Measurements from ENCODE around the gene COL1A2.

Gene COL1A2

DNA sequence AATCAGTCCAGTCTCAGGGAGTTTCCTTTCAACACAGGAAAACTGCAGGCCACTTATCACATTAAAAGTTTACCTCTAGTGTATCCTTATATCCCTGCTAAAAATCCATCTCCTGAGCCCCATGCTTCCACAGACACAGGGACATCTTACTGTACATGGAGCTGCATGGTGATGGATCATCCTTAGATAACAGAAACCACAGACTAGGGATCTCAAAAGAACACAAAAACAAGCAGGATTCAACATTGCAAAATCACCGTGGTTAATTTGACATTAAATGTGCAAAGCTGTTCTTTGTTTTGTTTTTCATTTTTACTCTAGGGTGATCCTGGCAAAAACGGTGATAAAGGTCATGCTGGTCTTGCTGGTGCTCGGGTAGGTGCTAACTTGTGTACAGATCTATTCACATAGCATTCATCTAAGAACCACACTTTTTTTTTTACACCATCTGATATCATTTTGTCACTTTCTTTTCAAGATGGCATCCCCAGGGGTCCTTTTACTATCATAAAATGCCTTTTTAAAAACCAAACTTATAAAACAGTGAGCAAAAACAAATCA is 18.1 kb downstream of the COL1A2 start:
- no peak for DNase-seq

DNA sequence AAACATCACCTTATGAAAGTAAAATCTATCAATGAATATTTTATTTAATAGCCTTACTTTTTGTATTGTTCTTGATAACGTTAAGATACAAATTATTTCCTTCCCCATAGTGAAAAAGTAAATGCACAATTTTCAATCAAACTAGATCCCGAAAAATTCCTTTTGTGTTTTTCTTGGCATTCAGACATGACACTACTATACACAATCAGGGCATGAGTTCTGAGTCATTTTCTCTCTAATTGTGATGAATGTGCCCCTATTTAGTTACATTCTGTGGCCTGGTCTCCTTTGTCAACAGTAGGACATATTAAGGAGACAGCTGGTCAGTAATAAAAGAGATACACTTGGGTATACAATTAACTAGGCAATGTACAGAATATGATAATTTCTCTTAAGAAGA is 19.8 kb downstream of the COL1A2 start:
- DNase-seq, result no peak

GRCh38 chr7:94414980-94415379 is 20.3 kb downstream of the COL1A2 start:
- DNase-seq, result no peak

DNA sequence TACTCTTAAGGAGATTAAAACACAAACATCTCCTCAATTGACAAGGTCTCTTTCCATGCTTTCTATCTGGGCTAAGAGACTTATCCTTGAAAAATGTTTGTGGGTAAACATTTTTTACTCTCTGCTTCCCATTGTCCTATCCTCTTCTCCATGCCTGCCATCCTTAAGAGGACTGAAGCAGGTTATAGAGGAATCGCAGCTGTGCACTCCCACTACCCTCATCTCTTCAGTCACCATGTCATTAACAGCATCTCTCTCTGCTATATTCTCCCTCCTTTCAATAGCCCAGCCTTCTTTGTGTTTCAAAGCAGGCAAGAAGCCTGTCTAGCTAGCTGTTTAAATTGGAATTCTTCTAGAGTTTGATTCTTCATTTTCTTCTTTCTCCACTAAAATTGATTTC is 22.6 kb downstream of the COL1A2 start:
- DNase-seq, result no peak

GRCh38 chr7:94417901-94418300 is 23.2 kb downstream of the COL1A2 start:
- no peak for DNase-seq

- no peak for DNase-seq
These were observed 24.2 kb downstream of the COL1A2 start for GRCh38 chr7:94418851-94419250.

DNA sequence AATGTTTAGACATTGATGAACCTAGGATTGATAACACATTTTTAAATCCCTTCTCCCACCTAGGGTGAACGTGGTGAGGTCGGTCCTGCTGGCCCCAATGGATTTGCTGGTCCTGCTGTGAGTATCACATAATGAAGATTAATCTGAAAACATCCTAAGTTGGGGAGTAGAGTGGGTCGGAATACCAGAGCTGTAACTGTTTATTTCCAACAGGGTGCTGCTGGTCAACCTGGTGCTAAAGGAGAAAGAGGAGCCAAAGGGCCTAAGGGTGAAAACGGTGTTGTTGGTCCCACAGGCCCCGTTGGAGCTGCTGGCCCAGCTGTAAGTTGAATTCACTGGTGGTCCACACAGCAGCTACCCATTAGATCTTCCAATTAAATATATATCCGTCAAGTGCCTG is 25.6 kb downstream of the COL1A2 start:
- DNase-seq, result no peak

GRCh38 chr7:94421681-94422080 is 27.0 kb downstream of the COL1A2 start:
- DNase-seq, result no peak

DNA sequence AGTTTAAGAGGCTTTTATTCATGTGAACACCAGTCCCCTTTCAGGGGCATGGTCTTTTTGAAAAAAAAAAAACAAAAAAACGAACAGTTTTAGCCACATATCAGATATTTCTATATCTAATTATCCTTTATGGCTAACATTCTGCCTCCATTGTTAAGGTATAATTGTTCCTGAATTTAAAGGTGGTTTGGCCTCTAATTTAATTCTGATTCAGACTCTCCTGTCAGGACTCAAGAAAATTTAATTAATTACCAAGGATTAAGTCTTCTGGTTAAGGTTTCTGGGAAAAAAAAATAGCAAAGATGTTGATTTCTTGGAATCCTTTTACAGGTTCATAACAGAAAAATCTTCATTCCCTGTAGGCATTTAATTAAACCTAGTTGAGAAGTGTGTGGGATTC is 27.4 kb downstream of the COL1A2 start:
- no peak for DNase-seq

DNA sequence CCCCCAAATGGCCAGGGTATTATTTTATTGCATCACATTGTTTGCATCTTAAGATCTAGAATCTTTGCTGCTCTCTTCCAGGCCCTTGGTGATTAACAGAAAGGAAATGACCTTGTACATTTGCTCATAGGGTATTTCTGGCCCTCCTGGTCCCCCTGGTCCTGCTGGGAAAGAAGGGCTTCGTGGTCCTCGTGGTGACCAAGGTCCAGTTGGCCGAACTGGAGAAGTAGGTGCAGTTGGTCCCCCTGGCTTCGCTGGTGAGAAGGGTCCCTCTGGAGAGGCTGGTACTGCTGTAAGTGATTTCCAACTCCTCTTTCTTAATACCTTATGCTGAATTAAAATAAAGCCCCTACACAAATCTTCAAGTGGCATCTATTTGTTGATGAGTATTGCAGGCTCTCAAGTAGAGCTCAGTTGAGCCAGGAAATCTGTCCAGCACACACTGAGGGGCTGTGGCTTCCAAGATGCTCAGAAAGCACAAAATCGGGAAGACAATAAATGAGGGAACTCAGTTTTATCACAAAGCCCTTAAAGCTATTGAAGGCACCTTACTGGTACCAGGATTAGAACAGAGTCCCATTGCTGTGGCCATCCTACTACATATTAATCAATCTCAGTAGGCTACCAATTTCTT is 28.2 kb downstream of the COL1A2 start:
- no peak for DNase-seq

DNA sequence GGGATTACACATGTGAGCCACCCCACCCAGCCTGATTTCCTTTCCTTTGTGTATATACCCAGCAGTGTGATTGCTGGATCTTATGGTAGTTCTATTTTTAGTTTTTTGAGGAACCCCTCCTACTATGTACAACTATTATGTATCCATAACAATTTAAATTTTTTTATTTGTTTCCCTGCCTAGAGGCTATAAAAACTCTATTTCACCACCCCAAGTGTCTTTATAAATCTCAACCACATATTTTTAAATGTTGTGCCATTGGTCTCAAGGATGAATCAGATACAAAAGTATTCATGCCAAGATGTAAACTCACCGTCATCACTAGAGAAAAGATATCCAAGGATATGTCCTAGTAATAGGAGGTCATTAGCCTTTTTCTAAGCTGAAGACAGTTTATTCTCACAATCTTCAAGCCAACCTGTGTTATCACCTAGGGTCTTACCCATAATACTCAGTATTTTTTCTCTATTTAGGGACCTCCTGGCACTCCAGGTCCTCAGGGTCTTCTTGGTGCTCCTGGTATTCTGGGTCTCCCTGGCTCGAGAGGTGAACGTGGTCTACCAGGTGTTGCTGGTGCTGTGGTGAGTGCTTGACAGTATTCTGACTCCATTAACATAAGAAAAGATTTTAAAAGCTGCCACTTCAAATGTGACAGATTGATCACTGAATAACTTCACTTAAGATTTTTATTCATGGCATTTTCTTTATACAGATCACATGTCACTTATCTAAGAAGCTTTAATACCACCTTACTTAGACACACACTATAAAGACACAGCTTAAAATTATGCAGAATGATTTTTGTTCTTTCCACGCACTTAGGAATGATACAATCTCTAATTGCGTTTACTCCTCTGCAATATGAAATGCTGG is 29.4 kb downstream of the COL1A2 start:
- no peak for DNase-seq

DNA sequence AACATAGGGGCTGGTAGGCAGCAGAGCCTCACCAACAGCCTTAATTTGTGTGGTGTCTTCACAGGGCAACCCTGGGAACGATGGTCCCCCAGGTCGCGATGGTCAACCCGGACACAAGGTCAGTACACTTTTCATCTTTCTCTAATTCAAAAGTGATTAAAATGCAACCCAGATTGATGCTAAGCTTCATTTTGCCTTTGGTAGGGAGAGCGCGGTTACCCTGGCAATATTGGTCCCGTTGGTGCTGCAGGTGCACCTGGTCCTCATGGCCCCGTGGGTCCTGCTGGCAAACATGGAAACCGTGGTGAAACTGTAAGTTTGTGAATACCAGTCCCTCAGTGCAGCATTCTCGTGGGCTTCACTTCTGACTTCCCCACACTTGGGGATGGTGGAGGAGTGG is 30.9 kb downstream of the COL1A2 start:
- no peak for DNase-seq

- no peak for DNase-seq
These were observed 32.5 kb downstream of the COL1A2 start for GRCh38 chr7:94426980-94427875.

GRCh38 chr7:94429153-94429552 is 34.5 kb downstream of the COL1A2 start:
- no peak for DNase-seq

DNA sequence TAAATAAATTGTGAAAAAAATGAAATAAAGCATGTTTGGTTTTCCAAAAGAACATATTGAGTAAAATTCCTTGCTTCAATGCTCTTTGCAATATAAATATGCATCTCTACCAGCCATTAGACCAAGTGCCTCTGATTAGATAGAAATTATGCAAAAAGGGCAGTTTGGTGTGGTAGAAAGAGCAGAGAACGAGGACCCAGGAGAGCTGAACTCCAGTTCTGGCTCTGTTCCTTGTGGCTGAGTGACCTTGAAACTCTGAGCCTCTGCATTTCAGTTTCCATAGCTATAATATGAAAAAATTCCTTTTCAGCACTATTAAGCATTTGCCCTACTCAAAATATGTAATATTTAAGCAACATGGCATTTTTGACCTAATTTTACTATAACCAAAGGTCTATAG is 36.5 kb downstream of the COL1A2 start:
- no peak for DNase-seq

DNA sequence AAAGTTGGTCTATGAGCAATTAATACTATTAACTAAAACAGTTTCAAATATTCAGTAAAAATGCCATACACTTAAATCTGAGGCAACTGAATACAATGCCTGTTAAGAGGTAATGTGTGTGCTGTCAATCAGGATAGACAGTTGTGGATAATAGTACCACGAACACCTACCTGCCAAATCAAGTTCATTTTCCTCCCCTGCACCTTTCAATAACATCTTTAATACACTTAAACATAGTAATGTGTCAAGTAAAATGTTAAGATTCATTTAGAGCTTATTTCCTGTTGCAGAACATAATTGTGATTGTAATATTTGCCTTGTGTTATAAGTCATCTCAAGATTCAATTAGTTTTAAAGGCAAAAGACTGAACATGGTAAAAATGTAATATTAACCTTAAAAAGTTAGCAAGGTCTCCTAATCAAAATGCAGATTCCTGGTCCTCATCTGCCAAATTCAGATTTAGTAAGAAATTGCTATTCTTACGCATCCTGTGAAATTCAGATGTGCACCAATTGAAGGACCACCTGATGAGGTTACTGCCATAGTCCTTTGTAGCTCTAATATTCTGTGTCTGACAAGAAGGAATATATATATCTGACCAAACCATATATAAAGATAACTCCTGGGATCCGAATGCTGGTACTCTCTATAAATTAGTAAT is 37.1 kb downstream of the COL1A2 start:
- no peak for DNase-seq

- DNase-seq, result no peak
These were observed 37.6 kb downstream of the COL1A2 start for GRCh38 chr7:94432281-94432670.

DNA sequence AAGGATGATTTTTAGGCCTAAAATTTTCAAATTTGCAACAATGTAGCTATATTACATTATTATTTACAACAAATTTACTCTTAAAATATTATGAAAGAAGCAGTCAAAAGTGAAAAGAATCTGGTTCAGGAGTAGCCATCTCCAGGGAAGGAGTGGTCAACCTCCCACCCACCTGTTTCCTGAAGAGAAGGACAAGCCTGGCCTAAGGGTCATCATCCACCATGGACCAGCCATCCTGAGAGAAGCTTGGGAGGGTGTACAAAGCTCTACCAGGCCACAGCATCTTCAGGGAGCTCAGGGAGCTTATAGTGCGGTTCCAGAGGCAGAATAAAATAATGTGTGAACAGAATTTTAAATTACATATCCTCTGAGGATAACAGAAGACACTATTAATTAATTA is 38.1 kb downstream of the COL1A2 start:
- DNase-seq, result no peak

- no peak for DNase-seq
These were observed 38.5 kb downstream of the COL1A2 start for GRCh38 chr7:94433224-94433623.

DNA sequence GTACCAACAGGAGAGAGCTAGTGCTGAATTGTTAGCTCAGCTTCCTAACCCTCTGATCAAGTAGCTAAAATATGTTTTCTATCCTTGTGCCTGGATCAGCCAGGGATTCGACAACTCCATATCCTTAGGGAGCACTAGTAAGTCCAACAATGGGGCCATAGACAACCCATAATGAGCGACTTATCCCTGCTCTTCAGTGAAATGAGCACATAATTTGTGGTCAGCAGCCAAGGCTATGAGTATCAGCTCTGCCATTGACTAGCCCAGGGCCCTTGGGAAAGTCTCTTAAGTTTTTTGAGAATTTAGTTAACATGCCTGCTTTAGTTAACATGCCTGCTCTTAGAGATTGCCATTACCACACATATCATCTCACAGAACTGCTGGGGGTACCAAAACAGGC is 39.3 kb downstream of the COL1A2 start:
- no peak for DNase-seq

DNA sequence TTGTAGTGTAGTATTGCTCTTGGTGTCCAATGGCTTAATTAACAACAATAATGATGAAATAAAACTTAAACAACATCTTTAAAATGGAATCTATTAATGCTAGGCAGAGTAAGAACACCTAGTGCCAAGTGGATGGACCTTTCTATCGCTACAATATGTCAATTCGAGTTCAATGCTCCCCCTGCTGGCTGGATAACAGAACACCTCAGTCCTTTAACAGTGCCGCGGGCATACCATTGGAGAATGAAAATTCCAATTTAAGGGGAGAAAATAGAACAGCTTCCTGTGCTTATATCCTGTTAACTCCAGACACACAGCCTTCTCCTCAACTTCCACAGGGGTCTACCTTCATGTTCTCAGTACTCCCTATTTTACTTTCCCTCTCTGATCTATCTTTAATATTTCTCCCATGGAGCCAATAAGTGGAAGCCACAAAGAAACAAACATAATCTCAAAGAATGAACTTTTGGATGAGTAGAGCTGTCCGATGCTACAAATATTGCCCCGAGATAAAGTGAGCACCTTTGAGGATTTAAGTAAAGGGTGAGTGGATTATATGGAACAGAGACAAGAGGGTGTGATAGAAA is 41.4 kb downstream of the COL1A2 start:
- DNase-seq, result no peak

DNA sequence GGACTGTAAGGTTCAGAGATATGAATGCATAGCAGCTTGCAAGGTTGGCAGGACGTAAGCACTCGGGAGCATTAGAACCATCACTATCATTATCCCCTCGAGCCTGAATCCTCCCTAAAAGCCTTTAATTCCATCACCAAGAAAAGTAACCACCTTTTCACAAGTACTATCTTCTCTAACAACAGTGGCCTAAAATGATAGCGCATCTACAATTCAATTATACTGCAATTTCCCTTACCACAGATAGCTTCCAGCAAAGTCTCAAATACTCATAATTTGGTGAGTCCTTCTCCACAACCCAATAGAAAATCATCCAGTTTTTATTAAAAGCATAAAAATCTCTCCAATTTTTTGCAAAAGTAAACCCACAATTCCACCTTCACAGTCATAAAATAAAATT is 42.0 kb downstream of the COL1A2 start:
- DNase-seq, result no peak
